Measurements from ENCODE around the gene NDUFAF8.

NDUFAF8 gene, protein sequence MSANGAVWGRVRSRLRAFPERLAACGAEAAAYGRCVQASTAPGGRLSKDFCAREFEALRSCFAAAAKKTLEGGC

DNA sequence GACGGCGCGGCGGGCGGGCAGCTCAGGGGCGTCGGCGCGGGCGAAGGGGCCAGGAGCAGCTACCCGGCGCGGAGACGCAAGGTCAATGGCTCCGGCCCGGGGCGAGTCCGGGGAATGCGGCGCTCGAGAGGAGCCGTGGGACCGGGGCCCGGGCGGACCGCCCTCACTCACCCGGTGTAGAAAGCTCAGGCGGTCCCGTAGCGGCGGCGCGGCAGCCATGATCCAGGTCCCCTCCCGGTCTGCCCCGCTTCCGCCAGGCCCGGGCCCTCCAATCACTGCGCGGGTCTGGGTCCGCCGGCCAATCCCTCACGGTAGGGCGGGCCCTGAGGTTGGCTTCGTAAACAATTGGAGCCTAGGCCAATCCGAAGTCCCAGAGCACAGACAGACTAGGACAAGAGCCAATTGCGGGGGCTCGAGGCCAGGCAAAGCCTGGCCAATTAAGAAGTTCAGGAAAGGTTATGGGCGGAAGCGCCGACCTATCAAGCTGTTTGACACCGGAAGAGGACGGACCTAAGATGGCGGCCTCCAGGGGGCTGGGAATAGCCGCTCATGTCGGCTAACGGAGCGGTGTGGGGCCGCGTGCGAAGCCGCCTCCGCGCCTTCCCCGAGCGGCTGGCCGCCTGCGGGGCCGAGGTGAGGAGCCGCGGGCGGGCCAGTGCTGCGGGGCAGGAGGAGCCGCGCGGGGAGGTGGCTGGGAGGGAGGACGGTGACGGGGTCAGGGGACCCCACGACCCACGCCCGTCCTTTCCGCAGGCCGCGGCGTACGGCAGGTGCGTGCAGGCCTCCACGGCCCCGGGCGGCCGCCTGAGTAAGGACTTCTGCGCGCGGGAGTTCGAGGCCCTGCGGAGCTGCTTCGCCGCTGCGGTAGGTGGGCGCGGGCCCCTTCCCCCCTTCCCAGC lies at the start of gene NDUFAF8, which contains the start of gene TEPSIN:
NDUFAF8 (plus strand) TSS at position 504 of the 899 bp plus-strand sequence; CDS start at position 550, 46 bp downstream.
TEPSIN (minus strand) TSS at position 241 of the 899 bp plus-strand sequence; CDS start at position 219, 22 bp downstream.
- peak within 1 kb of the TSS; percentile 92 for H3K27ac ChIP-seq
- CTCF ChIA-PET, result interaction anchor here (0.6 to 0.9 kb wide), 2 partner anchors 15 to 96 kb away, joined by 3 read pairs; no protein-coding TSS in a partner anchor
- TF ChIP-seq, protein P1, sequence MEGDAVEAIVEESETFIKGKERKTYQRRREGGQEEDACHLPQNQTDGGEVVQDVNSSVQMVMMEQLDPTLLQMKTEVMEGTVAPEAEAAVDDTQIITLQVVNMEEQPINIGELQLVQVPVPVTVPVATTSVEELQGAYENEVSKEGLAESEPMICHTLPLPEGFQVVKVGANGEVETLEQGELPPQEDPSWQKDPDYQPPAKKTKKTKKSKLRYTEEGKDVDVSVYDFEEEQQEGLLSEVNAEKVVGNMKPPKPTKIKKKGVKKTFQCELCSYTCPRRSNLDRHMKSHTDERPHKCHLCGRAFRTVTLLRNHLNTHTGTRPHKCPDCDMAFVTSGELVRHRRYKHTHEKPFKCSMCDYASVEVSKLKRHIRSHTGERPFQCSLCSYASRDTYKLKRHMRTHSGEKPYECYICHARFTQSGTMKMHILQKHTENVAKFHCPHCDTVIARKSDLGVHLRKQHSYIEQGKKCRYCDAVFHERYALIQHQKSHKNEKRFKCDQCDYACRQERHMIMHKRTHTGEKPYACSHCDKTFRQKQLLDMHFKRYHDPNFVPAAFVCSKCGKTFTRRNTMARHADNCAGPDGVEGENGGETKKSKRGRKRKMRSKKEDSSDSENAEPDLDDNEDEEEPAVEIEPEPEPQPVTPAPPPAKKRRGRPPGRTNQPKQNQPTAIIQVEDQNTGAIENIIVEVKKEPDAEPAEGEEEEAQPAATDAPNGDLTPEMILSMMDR (conservative IDR thresholded peaks at IDR 0.05; ENCODE audit: low read depth), result no peak

DNA sequence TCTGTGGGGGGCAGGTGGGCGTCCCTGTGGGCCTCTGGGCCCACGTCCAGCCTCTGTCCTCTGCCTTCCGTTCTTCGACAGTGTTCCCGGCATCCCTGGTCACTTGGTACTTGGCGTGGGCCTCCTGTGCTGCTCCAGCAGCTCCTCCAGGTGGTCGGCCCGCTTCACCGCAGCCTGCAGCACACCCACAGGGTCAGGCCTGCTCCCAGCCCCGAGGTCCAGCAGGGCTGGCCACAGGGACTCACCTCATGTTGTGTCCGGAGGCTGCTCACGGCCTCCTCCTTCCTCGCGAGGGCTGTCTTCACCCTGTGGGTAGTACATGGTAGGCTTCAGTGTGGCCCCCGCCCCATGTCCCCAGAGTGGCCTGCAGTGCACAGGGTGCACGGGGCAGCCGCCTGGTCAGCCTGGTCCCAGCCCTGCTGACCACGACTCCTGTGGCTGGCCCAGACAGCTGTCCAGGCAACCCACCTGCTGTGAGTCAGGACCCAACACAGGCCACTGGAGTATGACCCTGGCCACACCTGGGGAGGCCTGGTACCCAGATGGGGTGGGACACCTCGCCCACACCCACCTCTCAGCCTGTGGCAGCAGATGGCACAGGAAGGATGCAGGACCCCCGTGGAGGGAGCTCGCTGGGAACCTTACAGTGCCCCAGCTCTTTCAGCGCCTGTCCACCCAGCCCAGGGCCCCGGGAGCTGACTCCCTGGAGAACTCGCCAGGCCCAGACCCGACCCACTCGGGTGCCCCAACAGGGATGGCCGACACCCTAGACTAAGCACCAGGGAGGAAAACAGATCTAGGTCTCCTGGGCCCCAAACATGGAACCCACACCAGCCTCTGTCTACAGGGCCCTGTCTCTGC lies 49.2 kb upstream of the NDUFAF8 start:
- 0 out of 2 replicates have a peak overlapping the region, but pooled peaks have one; percentile 7 for H3K27ac ChIP-seq
- TF ChIP-seq, protein P1 (conservative IDR thresholded peaks at IDR 0.05; ENCODE audit: low read depth), result no peak
- POLR2A ChIA-PET (ENCODE audit: low non-redundant PET), result no interaction called here
- DNase-seq (ENCODE audit: low spot score), result no peak
- CTCF ChIA-PET, result interaction anchor here (0.6 to 0.9 kb wide), 2 partner anchors 11 to 72 kb away, joined by 3 to 4 read pairs; no protein-coding TSS in a partner anchor

More for the DNA sequence above, at the start of gene NDUFAF8, which contains the start of gene TEPSIN:
- POLR2A ChIA-PET (ENCODE audit: low non-redundant PET), result interaction anchor here (0.5 to 1.6 kb wide), 6 partner anchors 16 to 590 kb away, joined by 3 to 8 read pairs (median 4); partner anchors contain the start of gene CEP131
- peak; percentile 99 for DNase-seq (ENCODE audit: low spot score)

DNA sequence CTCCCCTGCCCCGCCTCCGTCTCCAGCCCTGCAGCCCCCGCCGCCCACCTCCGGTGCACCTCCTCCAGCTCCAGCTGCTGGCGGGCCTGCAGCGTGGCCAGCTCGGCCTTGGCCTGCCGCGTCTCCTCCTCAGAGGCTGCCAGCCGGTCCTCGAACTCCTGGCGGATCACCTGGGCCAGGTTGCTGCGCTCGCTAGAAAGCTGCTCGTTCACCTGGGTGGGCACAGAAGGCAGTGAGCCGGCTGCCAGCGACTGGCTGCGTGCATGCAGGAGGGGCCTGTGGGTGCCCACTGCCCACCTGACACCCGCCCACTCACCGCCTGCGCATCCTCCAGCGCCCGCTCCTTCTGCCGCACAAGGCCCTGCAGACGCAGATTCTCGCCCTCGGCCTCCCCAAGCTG lies 48.5 kb upstream of the NDUFAF8 start:
- ChIA-PET CTCF (no interaction called here), POLR2A (ENCODE audit: low non-redundant PET) (no interaction called here)
- TF ChIP-seq, protein P1 (conservative IDR thresholded peaks at IDR 0.05; ENCODE audit: low read depth), result no peak

DNA sequence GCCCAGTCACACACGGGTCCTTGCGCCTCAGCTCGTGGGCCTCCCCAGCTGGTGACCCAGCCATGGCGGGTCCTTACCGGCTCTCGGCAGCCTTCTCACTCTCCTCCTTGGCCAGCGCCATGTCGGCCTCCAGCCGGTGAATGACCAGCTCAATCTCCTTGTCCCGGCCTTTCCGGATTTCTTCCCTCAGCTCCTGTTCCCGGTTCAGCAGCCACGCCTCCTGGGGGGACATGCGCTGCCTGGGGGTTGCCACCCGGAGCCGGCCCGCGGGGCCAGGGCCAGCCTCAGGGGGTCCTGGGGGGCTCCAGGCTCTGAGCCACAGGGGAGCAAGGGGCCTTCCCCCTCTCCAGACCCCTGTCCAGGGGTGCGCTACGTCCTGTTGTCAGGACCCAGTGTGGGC lies 48.0 kb upstream of the NDUFAF8 start:
- CTCF ChIA-PET, result no interaction called here
- no peak overlapping the region for H3K27ac ChIP-seq
- POLR2A ChIA-PET (ENCODE audit: low non-redundant PET), result no interaction called here
- no peak for DNase-seq (ENCODE audit: low spot score)
- TF ChIP-seq, protein P1 (conservative IDR thresholded peaks at IDR 0.05; ENCODE audit: low read depth), result no peak

More for the DNA sequence above, 48.5 kb upstream of the NDUFAF8 start:
- DNase-seq (ENCODE audit: low spot score), result no peak
- H3K27ac ChIP-seq, result 0 out of 2 replicates have a peak overlapping the region, but pooled peaks have one; percentile 7

DNA sequence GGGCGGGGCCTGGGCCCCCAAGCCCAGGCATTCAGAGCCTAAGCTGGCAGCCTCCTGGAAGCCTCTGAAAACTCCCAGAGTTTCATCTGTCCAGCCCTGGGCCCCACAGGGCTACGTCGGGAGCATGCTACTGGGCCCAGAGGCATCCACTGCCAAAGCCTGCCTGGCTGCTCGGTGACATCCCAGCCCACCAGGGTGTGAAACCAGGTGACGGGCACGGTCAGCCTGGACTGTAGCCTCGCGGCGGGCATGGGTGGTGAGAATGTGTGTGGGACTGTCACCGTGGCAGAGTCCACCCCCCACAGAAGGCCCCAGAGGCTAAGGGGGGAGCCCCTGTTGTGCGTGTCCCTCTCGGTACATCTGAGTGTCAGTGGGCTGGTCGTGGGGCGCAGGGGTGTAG lies 47.5 kb upstream of the NDUFAF8 start:
- H3K27ac ChIP-seq, result no peak overlapping the region
- no peak for DNase-seq (ENCODE audit: low spot score)
- ChIA-PET POLR2A (ENCODE audit: low non-redundant PET) (no interaction called here), CTCF (interaction anchor here (0.6 kb wide), 1 partner anchor 346 kb away, joined by 3 read pairs; no protein-coding TSS in a partner anchor)
- TF ChIP-seq, protein P1 (conservative IDR thresholded peaks at IDR 0.05; ENCODE audit: low read depth), result no peak
